Measurements from ENCODE around the gene TNIK.

DNA sequence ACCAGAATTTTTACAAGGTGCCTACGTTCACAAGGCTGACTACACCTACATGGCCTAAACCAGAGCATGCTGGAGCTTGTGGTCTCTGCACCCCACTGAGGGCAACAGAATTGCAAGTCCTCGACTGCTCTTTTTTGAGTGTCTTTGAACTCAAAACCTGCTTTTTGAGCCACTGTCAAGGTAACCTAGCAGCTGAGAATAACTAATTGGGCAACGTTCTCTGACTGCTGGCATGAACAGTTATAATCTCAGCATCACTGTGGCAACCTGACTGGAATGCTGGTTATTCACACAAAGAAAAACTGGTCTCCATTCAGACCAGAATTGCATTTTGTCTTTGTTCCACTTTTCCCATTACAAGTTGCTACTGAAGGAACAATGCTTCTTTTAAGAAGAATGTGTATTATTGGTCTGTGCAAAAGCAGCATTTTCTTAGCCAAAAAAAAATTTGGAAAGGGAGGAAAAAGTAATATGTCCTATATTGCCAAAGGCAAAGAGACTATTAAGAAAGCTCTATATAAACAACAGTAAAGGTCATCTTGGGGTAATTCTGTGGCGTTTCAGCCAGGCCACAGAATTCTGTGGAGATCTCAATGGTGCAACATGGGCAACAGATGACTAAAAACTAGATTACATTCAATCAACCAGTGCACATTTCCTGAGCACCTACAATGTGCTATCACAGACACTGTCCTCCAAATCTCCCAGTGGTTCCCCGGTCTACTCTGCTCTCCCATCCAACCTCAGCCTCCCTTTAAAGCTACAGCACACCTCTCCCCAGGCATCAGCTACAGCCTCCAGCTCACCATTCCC, 76.8 kb downstream of the TNIK start:
- TF ChIP-seq POLR2A (IDR thresholded peaks at IDR 0.05), result no peak
- TF ChIP-seq, protein P1, sequence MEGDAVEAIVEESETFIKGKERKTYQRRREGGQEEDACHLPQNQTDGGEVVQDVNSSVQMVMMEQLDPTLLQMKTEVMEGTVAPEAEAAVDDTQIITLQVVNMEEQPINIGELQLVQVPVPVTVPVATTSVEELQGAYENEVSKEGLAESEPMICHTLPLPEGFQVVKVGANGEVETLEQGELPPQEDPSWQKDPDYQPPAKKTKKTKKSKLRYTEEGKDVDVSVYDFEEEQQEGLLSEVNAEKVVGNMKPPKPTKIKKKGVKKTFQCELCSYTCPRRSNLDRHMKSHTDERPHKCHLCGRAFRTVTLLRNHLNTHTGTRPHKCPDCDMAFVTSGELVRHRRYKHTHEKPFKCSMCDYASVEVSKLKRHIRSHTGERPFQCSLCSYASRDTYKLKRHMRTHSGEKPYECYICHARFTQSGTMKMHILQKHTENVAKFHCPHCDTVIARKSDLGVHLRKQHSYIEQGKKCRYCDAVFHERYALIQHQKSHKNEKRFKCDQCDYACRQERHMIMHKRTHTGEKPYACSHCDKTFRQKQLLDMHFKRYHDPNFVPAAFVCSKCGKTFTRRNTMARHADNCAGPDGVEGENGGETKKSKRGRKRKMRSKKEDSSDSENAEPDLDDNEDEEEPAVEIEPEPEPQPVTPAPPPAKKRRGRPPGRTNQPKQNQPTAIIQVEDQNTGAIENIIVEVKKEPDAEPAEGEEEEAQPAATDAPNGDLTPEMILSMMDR (IDR thresholded peaks at IDR 0.05), result no peak
